ENCODE measurements around the gene TECR.
"Not testable (repeated sequence)": the region's sequence is repeated elsewhere in the genome, so short reads cannot be mapped to it uniquely, and the experiment has no call there.

Gene TECR

DNA sequence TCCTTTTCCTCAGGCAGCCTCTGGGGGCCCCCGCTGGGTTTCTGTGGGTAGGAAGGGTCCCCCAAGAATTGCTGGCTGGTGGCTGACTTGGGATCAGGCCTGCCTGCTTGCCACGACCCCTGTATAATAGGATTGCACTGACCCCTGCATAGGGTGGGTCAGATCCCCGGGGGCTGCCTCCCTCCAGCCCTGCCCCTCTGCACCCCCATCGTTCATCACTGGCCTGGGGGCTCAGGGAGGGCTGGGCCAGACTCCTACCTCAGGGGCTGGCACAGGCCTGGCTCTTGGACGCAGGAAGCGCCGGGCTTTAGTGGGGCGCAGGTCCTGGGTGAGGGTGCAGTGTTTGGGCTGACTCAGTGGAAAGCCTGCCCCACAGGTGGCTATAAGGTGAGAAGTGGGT, 31.9 kb downstream of the TECR start:
- DNase-seq (ENCODE audit: low read depth, low spot score): no peak

DNA sequence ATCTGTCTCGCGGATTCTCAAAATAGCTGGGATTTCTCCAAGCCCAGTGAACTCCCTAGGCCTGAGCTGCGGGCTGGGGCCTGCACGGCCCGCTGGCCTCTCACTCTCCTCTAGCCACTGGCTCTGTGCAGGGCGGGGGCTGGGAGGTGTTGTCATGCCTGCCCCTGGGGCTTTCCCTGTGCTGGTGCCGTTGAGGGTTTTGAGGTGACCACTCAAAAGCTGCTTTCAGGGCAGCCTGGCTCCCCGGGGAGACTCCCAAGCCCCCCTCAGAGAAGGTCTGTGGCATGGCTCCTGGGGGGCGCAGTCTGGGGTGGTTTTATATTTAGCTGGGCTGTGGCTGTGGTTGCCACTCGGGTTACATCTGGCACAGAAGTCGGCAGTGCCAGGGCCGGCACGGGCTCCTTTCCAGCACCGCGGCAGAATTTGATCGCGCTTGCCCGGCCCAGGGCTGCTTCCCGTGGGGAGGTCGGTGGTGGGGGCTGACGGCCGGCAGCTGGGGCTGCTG, 32.5 kb downstream of the TECR start:
- no peak for DNase-seq (ENCODE audit: low read depth, low spot score)

DNA sequence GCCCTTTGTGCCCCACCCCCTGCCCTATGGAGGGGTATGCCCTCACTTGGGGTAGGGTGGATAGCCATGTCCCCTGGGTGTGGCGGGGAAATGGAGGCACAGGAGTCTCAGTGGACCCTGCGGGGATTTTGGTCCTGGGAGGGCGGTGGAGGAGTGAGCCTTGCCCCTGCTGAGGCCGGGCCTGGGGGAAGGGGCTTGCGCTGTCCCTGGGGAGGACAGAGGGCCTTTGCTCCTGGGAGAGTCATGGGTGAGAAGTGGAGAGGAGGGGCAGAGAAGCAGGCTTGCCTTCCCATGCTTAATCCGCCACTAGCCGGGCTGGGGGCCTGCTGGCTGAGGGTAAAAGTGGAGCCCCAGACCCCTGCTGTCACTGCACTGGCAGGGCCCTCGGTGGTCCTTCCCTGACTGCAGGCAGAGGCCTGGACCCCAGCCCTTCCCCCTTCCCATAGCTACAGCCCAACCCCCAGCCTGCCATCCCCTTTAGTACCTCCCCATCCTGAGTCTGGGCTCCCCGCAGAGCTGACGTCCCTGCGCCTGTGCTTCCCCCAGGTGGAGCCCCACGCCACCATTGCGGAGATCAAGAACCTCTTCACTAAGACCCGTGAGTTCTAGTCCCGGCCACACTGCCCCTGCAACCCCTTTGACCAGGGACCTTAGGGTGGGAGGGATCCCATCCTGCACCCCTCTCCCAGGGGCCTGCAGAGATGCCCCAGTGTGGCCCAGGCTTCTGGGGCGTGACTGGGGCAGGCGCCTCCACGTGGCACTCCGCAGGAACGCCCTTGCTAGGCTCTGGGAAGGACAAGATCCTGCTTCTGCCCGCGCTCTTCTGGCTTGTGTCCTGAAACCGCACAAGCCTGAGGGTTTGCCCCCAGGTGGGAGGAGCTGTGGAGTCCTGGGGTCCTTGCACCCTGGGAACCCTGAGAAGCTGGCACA, 33.5 kb downstream of the TECR start:
- no peak for DNase-seq (ENCODE audit: low read depth, low spot score)

DNA sequence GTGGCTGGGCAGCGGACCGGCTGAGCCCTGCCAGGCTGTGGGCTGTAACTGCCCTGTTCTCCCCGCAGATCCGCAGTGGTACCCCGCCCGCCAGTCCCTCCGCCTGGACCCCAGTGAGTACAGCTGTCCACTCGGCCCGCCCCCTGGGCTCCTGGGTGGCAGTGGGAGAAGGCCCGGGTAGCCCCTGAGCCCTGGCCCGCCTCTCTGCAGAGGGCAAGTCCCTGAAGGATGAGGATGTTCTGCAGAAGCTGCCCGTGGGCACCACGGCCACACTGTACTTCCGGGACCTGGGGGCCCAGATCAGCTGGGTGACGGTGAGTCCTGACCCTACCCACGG, 34.2 kb downstream of the TECR start:
- DNase-seq (ENCODE audit: low read depth, low spot score): no peak

DNA sequence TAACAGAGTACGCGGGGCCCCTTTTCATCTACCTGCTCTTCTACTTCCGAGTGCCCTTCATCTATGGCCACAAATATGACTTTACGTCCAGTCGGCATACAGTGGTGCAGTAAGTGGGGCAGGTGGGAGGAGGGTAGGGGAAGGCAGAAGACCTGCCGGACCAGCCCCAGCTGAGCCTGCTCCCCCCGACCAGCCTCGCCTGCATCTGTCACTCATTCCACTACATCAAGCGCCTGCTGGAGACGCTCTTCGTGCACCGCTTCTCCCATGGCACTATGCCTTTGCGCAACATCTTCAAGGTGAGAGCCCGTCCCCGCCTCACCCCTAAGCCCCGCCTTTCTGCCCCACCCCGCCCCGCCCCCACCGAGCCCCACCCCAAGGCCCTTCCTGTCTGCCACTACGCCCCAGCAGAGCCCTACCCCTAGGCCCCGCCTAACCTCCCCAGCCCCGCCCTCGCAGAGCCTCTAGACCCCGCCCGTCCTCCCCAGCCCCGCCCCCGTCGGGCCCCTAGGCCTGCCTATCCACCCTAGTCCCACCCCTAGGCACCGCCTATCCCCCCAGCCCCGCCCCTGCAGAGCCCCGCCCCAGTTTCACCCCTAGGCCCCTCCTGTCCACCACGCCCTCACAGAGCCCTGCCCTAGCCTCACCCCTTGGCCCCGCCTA, 34.7 kb downstream of the TECR start:
- DNase-seq (ENCODE audit: low read depth, low spot score): no peak

DNA sequence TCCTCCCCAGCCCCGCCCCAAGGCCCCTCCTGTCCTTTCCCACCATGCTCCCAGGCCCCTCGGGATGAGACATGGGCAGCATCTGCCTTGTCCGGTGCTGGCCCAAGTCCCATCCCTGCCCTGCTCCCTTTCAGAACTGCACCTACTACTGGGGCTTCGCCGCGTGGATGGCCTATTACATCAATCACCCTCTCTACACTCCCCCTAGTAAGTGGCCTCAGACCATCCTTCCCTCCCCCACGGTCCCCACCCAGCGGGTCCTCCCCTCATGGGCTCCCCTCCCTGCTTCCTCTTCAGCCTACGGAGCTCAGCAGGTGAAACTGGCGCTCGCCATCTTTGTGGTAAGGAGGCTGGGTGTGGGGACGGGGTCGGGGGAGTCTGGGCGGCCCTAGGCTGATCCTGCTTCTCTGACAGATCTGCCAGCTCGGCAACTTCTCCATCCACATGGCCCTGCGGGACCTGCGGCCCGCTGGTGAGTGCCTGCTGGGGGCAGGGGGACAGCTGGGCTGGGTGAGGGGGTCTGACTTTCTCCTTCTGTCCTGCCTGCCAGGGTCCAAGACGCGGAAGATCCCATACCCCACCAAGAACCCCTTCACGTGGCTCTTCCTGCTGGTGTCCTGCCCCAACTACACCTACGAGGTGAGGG, 35.4 kb downstream of the TECR start:
- not testable (repeated sequence) for DNase-seq (ENCODE audit: low read depth, low spot score)

DNA sequence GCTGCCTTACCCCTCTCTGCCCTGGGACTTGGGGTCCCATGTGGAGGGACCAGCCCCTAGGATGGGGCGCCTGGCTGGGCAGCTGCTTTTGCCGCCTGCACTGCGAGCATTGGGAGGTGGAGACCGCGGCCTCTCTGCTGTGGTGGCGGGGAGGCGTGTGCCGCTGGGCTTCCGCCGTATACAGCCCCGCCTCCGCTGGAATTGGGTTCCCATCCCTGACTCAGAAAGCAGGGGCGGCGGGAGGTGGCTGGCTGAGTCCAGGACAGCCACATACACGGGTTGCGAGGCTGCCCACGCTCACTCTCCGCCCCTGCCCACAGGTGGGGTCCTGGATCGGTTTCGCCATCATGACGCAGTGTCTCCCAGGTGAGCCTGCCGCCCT, 35.9 kb downstream of the TECR start:
- DNase-seq (ENCODE audit: low read depth, low spot score): no peak

DNA sequence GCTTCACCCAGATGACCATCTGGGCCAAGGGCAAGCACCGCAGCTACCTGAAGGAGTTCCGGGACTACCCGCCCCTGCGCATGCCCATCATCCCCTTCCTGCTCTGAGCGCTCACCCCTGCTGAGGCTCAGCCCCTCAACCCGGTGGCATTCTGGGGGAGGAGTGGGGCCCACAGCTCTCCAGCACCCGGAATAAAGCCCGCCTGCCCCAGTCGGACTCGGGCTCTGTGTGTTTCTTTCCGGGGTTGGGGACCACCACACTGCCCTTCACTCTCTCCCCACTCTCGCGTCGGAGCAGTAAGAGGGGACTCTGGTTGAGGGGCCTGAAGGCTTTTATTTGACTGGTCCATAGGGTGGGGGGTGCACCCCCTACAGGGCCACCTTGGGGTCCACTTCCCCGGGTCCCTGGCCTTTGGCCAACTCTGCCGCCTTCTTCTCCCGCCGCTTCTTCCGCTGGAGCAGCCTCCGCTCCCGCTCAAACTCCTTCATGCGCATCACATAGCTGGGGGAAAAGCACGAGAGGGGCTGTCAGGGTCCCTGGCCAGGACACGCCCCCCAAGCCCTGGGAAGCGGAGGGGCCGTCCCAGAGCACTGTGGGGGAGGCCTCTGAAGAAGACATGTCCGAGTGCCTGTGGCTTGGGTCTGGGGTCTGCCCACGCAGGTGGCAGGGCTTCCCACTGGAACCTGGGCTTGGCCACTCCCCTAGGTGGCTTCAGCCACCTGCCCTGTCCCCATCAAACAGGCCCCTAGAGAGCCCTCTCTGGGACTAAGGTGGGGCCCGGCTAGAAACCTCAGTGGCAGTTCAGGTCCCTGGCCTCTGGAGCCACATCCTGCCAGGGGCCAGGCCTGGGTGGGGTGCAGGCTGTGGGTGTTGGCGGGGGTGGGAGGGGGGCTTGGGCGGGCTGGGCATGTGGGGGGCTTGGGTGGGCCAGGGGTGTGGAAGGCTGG, 36.6 kb downstream of the TECR start:
- no peak for DNase-seq (ENCODE audit: low read depth, low spot score)

DNA sequence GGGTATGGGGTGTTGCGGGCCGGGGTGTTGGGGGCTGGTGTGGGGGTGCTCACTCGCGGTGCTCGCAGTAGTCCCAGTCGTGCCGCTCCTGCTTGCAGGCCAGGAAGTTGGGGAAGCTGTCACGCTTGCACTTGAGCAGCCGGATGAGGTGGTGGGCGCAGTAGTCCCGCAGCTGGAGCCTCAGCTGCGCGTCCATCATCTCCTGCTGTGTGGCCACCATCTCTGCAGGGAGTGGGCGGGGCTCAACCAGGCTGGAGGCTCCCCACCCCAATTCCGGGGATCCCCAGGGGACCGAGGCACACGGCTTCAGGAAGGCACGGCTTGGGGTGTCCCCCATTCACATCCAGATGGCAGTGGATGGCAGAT, 37.3 kb downstream of the TECR start:
- DNase-seq (ENCODE audit: low read depth, low spot score): no peak

DNA sequence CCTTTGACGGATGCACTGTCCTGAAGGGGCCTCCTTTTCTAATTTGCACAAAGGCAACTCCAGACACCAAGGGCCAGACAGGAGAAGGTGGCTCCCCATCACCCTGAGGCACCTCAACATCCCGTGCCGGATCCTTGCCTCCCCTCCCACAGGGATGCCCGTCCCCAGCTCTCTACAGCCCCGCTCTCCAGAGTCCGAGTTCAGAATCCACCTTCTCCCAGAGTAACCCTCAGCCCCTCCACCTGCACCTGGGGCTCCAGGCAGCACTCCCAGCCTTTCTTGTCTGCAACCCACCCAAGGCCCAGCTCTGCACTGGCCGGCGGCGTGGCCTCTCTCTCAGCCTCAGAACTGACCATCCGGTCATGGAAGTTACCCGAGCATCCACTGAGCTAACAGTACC, 37.7 kb downstream of the TECR start:
- no peak for DNase-seq (ENCODE audit: low read depth, low spot score)

DNA sequence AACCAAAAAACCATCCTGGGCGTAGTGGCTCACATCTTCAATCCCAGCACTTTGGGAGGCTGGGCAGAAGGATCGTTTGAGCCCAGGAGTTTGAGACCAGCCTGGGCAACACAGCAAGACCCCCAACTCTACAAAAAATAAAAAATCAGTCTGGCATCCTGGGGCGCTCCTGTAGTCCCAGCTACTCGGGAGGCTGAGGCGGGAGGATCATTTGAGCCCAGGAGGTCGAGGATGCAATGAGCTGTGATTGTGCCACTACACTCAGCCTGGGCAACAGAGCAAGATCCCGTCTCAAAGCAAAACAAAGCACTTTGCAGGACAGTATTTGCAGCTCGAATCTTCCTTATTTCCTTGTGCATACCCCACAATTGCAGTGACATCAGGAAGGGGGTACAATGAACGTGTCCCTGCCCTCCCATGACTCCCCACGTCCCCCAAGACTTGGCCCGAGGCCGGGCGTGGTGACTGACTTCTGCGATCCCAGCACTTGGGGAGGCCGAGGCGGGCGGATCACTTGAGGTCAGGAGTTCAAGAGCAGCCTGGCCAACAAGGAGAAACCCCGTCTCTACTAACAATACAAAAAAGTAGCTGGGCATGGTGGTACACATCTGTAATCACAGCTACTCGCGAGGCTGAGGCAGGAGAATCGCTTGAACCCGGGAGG, 41.6 kb downstream of the TECR start:
- DNase-seq (ENCODE audit: low read depth, low spot score): no peak

DNA sequence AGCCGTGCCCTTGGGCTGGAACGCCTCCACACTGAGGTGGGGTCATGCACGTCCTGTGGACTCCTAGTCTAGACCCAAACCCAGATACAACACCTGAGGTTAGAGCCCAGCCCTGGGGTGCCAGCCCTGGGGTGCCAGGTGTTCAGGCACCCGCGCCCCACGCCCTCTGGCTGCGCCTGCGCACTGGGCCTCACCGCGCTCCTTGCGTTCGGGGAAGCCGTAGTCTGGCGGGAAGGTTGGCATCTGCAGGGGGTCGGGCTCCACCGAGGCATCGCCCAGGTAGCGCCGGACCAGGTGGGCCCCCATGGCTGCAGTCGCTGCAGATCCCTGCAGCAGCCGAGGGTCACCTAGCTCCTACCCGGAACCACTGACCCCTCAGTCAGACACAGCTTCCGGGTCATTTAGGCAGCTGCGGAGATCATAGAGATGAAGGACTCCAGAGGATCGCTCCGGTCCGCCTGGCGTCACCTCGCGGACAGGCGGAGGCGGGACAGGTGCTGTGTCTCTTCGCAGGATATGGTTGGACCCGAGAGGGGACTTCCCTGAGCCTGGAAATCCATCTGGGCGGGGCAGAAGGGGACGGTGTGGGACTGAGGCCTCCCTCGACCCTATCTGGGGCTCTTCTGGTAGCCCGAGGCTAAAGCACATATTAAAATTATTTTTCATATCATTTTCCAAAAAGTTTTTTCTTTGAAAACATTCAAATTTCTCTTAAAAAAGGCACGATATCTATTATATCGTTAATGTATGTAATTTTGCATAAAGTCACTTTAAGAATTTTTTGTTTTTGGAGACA, 42.5 kb downstream of the TECR start, which contains the start of gene NDUFB7:
Gene NDUFB7, minus strand, starts transcription at position 372 of the 796 bp plus-strand sequence. Its CDS starts 66 bp downstream, at position 306.
- DNase-seq (ENCODE audit: low read depth, low spot score): peak; percentile 74

DNA sequence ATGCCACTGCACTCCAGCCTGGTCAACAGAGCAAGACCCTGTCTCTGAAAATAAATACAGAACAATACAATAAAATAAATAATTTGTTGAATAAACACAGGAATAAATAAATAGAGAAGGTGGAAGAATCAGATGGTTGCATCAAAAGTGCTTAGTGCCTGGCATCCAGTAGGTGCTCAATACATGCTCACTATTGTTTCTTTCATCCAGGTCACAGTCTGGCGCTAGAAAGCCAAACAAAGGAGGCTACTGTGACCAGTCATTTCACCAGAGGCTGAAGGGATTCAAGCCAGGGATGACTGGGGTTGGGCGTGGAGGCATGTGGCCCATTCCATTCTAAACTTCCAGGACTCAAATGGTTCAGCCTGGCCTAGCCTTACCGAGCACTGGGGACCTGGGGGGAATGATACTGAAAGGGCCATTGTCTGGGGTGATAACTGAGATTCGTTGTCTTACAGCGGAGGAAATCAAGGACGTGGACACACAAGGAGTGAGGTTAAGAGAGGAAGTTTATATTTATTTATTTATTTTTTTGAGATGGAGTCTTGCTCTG, 46.1 kb downstream of the TECR start:
- DNase-seq (ENCODE audit: low read depth, low spot score): no peak

DNA sequence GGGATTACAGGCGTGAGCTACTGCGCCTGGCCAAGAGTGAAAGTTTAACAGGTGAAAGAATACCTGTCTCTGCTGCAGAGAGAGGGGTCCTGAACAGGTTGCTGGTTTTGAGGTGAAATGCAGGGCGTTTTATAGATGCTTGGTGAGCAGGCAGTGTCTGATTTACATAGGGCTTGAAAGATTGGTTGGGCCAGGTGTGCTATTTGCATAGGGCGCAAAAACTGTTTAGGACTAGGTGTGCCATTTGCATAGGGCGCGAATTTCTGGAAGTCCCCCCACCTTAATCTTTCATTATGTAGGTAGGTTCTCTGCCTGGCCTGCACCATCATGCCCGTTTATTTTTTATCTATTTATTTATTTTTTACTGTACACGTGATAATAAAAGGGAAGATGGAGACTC, 47.0 kb downstream of the TECR start:
- DNase-seq (ENCODE audit: low read depth, low spot score): no peak

DNA sequence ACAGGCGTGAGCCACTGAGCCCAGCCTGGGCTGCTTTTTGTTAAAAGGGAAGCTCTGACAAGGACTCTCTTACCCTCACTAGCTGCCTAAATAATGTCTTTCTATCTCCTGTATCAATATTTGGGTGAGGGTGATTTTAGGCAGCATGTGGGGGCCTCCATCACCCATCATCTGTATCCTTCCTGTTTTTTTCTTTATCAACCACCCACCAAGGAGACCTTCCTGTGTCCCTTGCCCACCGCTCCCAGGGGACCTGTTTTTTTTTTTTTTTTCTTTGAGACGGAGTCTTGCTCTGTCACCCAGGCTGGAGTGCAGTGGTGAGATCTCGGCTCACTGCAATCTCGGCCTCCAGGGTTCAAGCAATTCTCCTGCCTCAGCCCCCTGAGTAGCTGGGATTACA, 47.9 kb downstream of the TECR start:
- DNase-seq (ENCODE audit: low read depth, low spot score): no peak

DNA sequence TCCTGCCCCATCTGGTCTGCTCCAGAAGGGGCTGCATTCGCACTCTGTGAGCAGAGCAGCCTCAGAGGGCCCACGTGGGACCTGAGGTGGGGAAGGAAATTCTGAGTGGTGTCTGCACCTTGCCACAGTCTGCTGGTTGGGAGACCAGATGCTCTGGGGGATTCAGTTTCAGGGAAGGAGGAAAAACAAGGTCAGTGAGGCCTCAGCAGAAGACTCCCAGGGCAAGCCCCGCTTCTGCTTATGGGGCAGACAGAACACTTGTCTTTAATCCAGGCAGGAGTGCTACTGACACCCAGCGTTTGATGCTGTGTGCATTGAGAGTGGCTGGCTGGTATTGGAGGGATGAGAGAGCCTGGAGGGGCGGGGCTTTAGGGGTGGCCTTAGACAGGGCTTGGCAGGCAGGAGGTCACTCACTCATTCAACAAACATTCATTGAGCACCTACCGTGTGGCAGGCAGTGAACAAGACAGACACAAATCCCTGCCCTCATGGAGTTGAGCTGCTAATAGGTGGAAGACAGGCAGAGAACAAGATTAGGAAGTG, 48.6 kb downstream of the TECR start:
- no peak for DNase-seq (ENCODE audit: low read depth, low spot score)

DNA sequence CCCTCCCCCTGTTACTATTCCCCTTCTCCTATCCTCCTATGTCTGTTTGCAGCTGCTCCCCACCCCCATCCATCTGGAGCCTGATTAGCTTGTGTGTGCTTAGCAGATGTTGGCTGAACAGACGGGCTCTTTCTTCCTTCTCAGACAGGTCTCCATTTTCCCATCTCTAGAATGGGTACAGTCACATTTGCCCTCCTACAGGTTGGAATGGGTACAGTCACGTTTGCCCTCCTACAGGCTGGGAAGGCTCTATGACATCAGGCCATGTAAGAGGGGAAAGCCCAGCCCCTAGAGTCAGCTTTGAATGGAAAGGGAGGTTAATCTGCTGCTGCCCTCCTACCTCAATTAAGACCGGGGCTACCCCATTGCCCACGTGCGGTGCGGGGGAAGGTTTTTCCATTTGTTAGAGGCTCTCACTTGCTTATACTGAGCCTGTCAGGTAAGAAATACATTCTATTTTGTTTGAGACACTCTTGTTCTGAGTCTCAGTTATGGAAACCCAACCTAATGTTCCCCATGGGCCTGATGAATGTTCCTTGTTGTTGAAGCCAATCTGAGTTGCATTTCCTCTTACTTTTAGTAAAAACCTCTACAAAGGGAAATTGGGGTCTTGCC, 51.3 kb downstream of the TECR start:
- DNase-seq (ENCODE audit: low read depth, low spot score): no peak

DNA sequence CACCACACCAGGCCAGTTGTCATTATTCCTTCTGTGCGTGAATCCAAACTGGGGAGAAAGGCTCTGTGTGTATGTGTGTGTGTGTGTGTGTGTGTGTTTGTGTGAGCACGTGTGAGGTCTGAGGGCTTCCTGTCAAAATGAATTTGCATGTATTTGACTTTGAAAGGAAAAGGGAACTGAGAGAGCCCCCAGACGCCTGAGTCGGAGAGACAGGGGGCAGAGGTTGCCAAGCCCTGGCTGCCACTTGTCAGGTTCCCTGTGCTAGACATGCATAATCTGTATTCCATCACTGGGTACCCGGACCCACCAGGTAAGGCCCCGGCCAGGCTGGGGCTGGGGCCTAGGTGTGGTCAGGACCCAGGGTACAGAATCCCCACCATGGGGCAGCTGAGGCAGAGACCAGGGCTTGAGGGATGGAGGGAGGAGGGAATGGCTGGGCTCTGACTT, 53.5 kb downstream of the TECR start, which contains the start of gene CLEC17A:
Gene CLEC17A, plus strand, starts transcription at position 191 of the 447 bp plus-strand sequence. Its CDS starts 77 bp downstream, at position 268.
- no peak for DNase-seq (ENCODE audit: low read depth, low spot score)

DNA sequence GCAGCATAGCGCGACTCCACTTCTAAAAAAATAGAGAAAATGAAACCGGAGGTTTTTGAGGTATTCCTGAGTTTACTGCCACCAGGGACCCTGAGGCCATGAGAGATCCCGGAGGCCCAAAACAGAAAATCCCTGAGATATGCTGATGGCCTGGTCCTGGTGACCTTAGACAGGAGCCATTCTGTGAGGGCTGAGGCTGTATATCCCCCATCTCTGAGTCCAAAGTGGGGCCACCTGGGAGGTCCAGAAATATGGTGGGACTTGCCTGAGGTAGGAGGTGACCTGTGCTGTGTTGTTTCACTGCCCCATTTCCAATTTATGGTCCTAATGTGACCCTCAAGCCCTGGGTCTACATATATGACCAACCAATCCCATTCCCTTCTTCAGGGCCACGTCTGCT, 55.0 kb downstream of the TECR start:
- not testable (repeated sequence) for DNase-seq (ENCODE audit: low read depth, low spot score)

Data from activated naive CD8-positive, alpha-beta T cell treated with anti-CD3 and anti-CD28 coated beads, Interleukin-2, amount 50 U/mL, for 16 hours (primary cell).